Measurements from ENCODE around the gene PRM3. TPM values are rescaled to one million over a fixed set of nuclear protein-coding genes. Genes with fewer than 3 reads are reported as not detected.

PRM3 gene
- total and polyA plus RNA-seq, 2 experiments from 2014 or later, result not detected

GRCh38 chr16:11307639-11308492, 34.4 kb upstream of the PRM3 start:
- Histone ChIP-seq H3K27me3 (no peaks in the 10 kb centered on the region), H3K27ac (no peak overlapping the region), H3K36me3 (no peaks in the 10 kb centered on the region), H3K9me3 (ENCODE audit: low read depth) (no peaks in the 10 kb centered on the region), H3K4me1 (ENCODE audit: low read depth) (peaks cover 7% of the 10 kb centered on the region), H3K4me3 (no peak overlapping the region)
- no peak for TF ChIP-seq CTCF (IDR thresholded peaks at IDR 0.05; ENCODE audit: low read depth, low read length)
- DNase-seq (ENCODE audit: low read depth in 1 of 2, low spot score in 1 of 2), result no peak

GRCh38 chr16:11306997-11307638, 33.7 kb upstream of the PRM3 start:
- Histone ChIP-seq H3K9me3 (ENCODE audit: low read depth) (no peaks in the 10 kb centered on the region), H3K36me3 (no peaks in the 10 kb centered on the region), H3K4me3 (no peak overlapping the region), H3K27me3 (no peaks in the 10 kb centered on the region), H3K27ac (no peak overlapping the region), H3K4me1 (ENCODE audit: low read depth) (peaks cover 8% of the 10 kb centered on the region)
- no peak for DNase-seq (ENCODE audit: low read depth in 1 of 2, low spot score in 1 of 2)
- no peak for TF ChIP-seq CTCF (IDR thresholded peaks at IDR 0.05; ENCODE audit: low read depth, low read length)

GRCh38 chr16:11306381-11306780, 33.0 kb upstream of the PRM3 start:
- no peak overlapping the region for H3K27ac ChIP-seq
- peaks cover 8% of the 10 kb centered on the region for H3K4me1 ChIP-seq (ENCODE audit: low read depth)
- DNase-seq (ENCODE audit: low read depth in 1 of 2, low spot score in 1 of 2), result no peak
- no peaks in the 10 kb centered on the region for H3K36me3 ChIP-seq
- TF ChIP-seq CTCF (IDR thresholded peaks at IDR 0.05; ENCODE audit: low read depth, low read length), result no peak
- H3K9me3 ChIP-seq (ENCODE audit: low read depth), result no peaks in the 10 kb centered on the region
- no peaks in the 10 kb centered on the region for H3K27me3 ChIP-seq
- H3K4me3 ChIP-seq, result no peak overlapping the region

GRCh38 chr16:11303405-11304138, 30.1 kb upstream of the PRM3 start:
- TF ChIP-seq CTCF (IDR thresholded peaks at IDR 0.05; ENCODE audit: low read depth, low read length), result no peak
- H3K36me3 ChIP-seq, result no peaks in the 10 kb centered on the region
- H3K9me3 ChIP-seq (ENCODE audit: low read depth), result no peaks in the 10 kb centered on the region
- no peaks in the 10 kb centered on the region for H3K27me3 ChIP-seq
- peaks cover 8% of the 10 kb centered on the region for H3K4me1 ChIP-seq (ENCODE audit: low read depth)
- H3K4me3 ChIP-seq, result no peak overlapping the region
- H3K27ac ChIP-seq, result peak overlapping the region; percentile 45
- DNase-seq (ENCODE audit: low read depth in 1 of 2, low spot score in 1 of 2), result no peak

GRCh38 chr16:11302977-11303376, 29.5 kb upstream of the PRM3 start:
- DNase-seq (ENCODE audit: low read depth in 1 of 2, low spot score in 1 of 2), result peak in 1 of 2 donors; percentile 27
- TF ChIP-seq CTCF (IDR thresholded peaks at IDR 0.05; ENCODE audit: low read depth, low read length), result no peak
- Histone ChIP-seq H3K4me3 (no peak overlapping the region), H3K9me3 (ENCODE audit: low read depth) (no peaks in the 10 kb centered on the region), H3K27ac (peak overlapping the region; percentile 45), H3K27me3 (no peaks in the 10 kb centered on the region), H3K36me3 (no peaks in the 10 kb centered on the region), H3K4me1 (ENCODE audit: low read depth) (peaks cover 8% of the 10 kb centered on the region)
